ENCODE data around the gene CLK2.
A peak's percentile ranks its signal among the peaks of the same experiment; 100 is the strongest.
"Not testable (repeated sequence)": the region's sequence is repeated elsewhere in the genome, so short reads cannot be mapped to it uniquely, and the experiment has no call there.

Gene CLK2

GRCh38 chr1:155267373-155267772, 5.9 kb downstream of the CLK2 start:
- DNase-seq (ENCODE audit: low read depth, low spot score) = no peak

- DNase-seq (ENCODE audit: low read depth, low spot score) = no peak
These were observed 6.8 kb downstream of the CLK2 start for GRCh38 chr1:155266553-155266952.

- DNase-seq (ENCODE audit: low read depth, low spot score) = no peak
These were observed 10.2 kb downstream of the CLK2 start for GRCh38 chr1:155263067-155263466.

GRCh38 chr1:155261852-155262673, 11.2 kb downstream of the CLK2 start, which contains the start of gene SCAMP3:
SCAMP3 (minus strand) TSS chr1:155262360; CDS start chr1:155262151, 209 bp downstream.
- DNase-seq (ENCODE audit: low read depth, low spot score) = peak; percentile 99

- DNase-seq (ENCODE audit: low read depth, low spot score) = no peak
These were observed 11.8 kb downstream of the CLK2 start for GRCh38 chr1:155261493-155261851.

DNA sequence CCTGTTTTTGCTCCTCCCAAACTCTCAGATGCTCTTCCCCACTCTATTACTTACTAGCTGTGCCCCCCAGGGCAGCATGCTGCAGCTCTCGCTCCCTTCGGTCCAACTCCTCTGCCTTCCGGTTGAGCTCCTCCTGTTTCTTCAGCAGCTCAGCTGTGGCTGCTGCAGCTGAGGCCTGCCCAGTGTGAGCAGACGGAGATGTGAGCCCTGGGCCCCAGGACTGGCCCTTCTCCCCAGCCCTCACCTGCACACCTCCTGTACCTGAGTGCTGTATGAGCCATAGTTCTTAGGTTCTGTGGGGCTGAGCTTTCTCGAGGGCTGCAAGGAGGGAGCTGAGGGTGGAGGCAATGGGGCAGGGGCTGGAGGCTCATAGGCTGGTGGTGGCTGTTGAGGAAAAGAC, 13.0 kb downstream of the CLK2 start:
- DNase-seq (ENCODE audit: low read depth, low spot score) = no peak

GRCh38 chr1:155256058-155256852, 17.0 kb downstream of the CLK2 start:
- DNase-seq (ENCODE audit: low read depth, low spot score) = no peak

DNA sequence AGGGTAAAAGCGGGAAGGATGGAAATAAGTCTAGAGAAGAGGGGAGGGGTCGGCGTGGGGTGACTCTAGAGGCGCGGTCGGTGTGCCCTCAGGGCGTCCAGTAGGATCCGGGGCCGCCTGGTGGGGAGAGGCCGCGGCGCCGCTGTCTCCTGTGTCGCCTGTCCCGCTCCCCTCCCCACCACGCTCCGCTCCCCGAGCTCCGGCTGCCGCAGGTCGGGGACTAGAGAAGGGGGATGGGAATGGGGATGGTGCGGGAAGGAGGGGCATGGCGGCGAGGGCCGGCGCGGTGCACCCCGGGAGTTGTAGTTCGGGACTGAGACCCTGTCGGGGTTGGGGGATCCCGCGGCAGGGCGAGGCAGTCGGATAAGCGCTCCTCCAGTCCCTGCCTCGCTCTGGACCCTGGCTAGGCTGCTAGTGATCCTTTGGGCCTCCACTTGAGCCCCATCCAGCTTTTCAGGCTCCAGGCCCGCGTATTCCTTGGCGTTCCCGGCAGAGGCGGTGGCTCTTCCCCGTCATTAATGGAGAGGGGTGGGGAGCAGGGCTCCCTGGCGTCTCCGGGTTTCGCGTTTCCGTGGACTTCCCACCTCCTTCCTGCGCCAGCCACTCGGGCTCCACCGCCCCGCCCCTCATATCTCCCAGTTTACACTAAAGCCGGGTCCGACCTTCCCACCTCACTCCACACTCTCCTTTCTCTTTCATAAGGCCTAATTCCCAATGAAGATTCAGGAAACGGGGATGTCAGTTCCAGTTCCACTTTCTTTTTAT, 17.9 kb downstream of the CLK2 start, which contains the start of gene ENTREP3:
Gene ENTREP3, minus strand, starts transcription at position 241 of the 765 bp plus-strand sequence. CDS start 606 bp downstream, outside the sequence.
- peak; percentile 89 for DNase-seq (ENCODE audit: low read depth, low spot score)

DNA sequence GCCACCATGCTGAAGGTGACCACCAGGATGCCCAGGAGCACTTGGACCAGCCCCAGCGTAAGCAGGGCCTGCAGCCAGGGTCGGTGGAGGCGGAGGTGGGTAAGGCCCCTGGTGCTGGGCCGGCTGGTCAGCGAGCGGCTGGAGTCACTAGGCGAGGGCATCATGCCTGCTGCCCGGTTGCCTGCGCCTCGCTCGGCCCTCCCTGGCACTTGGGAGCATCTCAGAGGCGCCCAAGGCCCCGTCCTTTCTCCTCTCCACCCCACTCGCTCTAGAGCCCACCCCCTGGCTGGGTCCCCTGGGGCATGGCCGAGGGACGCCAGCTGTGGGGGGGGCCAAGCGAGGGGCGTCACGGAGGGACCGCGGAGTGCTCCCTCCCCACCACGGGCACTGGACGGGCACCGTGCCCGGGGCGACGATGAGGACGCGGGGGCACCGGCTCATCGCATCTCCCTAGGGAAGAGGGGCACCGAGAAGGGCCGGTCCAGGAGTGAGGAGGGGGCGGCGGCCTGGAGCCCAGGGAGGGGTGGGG, 18.5 kb downstream of the CLK2 start:
- no peak for DNase-seq (ENCODE audit: low read depth, low spot score)

DNA sequence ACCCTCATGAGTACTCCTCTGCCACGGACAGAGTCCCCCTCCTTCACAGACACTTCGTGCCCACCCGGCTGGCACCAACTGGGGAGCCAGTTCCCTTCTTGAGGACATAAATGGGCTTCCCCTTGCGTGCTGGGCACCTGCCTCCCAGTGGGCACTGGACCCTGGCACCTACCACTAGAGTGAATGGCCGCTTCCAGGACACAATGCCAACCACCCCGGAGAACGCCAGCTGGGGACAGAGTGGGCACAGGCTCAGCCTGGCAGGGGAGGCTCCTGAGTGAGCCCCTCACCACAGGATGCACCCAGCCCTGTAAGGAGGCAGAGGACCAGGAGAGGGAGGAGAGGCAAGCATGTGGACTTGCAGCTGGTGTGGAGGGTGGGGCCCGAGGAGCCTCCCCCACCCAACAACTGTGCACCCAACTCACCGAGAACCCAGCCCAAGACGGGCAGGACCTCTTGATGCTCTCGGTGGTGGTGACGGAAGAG, 19.0 kb downstream of the CLK2 start:
- no peak for DNase-seq (ENCODE audit: low read depth, low spot score)

GRCh38 chr1:155253797-155254196, 19.5 kb downstream of the CLK2 start:
- no peak for DNase-seq (ENCODE audit: low read depth, low spot score)

DNA sequence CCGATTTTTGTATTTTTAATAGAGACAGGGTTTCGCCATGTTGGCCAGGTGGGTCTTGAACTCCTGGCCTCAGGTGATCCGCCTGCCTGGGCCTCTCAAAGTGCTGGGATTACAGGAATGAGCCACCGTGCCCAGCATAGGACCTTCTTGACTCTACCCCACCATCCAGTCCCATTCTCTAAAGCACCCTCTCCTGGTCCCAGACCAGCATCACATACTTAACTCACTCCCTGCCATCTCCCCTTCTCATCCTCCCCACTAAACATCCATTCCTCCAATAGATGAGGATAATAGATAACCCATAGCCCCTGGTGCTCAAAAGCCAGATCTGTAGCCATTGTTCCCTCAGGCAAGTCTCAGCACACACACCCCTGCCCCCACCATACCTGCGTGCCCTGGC, 20.1 kb downstream of the CLK2 start:
- DNase-seq (ENCODE audit: low read depth, low spot score) = peak; percentile 71

DNA sequence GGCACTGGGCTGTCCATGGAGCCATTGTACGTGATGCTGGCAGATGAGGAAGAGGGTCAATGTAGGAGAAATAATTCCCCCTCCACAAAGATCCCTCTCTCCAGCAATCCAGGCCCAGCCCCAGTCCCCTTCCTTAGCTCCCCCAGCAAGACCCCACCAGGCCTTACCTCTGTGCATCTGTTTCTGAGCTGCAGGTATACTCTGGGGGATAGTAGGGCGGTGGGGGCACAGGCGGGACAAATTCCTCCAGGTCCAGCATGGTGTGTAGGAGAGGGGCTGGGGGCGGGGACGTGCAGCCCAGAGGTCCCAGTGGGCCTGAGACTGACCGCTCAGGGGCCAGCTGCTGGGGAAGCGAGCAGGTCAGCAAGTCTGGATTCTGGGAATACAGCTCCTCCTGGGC, 21.7 kb downstream of the CLK2 start:
- DNase-seq (ENCODE audit: low read depth, low spot score) = no peak

DNA sequence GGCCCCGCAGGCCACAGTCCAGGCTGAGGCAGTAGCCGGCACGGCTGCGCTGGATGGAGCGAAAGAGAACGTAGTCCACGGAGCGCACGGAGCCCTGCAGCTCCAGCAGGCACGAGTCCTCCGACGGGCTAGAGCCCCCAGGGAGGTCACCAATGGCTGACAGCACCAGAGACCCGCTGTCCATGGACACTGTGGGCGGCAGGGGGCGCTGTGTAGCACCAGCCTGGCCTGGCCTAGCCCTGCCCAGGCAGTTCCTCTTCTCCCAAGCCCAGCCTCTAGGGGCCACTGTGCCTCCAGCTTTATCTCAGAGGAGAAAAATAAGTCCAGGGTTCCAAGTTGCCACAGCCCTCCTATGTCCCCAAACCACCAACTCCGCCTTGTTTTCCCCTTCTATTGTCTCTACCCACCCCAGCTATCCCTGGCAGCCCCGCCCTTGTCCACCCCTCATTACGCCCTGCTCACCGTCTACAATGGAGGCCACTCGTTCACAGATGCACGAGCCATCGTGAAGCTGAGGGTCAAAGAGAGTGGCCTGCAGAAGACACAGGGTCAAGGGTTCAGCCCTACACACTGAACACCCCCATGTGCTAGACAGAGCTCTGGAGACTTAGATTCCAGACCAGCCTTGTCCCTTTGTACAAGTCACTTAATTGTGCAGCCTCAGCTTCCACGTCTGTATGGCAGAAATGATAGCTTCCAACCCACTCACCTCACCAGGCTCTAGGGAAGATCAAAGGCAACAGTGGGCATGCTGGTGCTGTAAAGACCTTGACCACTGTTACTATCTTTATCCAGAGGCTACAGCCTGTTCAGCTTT, 22.5 kb downstream of the CLK2 start:
- DNase-seq (ENCODE audit: low read depth, low spot score) = peak; percentile 97

GRCh38 chr1:155250246-155250632, 23.1 kb downstream of the CLK2 start:
- DNase-seq (ENCODE audit: low read depth, low spot score) = no peak

DNA sequence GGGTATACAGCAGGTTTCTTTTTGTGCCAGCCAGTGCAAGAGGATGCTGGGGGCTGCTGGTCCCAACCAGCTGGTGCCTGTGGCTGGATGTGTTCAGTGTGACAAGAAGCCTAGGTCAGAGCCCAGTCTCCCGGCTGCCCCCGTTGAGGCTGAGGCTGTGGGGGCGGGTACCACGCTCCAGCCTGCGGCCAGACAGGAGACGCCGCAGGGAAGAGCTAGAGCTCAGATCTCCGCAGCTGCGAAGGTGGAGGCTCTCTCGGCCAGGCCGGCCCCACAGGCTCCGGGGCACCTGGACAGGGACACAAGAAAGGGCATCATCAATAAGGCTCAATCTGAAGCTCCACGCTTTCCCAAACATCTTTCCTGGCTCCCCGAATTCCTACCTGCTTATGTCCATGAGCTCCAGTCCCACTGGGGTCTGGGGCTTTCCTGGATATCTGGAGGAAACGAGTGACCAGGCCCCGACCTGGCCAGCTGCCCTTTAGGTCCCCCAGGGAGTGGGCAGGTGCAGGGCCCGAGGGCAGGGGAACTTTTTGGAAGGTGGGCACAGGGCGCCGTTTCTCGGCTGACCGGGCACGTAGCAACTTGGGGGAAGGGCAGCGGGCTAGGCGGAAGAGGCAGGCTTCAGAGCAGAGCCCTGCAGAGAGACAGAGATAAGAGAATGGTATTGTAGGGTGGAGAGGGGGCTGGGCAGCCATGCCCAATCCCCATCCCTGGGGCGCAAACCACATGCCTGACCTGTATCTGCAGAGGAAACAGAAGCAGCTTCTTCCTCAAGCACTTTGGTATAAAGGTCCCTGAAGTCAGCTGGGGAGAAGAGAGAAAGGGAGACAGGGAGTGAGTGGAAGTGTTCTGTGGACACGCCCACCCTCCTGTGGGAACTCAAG, 25.4 kb downstream of the CLK2 start:
- DNase-seq (ENCODE audit: low read depth, low spot score) = peak; percentile 72

DNA sequence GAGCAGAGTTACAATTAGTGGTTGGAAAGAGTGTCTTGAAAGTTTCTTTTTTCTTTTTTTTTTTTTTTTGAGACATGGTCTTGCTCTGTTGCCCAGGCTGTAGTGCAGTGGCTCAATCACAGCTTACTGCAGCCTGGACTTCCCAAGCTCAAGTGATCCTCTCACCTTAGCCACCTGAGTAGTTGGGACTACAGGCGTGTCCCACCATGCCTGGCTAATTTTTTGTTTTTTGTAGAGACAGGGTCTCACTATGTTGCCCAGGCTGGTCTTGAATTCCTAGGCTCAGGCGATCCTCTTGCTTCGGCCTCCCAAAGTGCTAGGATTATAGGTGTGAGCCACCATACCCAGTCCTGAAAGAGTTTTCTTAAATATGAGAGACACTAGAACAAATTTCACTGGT, 26.5 kb downstream of the CLK2 start:
- DNase-seq (ENCODE audit: low read depth, low spot score) = not testable (repeated sequence)

DNA sequence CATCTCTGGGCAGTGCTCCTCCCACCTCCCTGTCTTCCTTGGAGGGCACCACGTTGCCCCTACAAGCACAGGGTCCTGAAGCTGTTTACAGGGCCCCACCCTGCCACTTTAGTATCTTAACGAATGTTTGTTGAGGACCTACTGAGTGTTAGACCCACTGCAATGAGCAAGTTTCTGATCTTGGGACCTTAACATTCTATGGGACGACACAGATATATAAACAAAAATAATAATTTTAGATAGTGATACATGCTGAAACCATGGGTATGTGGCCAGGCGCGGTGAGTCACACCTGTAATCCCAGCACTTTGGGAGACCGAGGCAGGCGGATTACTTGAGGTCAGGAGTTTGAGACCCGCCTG, 28.2 kb downstream of the CLK2 start:
- DNase-seq (ENCODE audit: low read depth, low spot score) = no peak

DNA sequence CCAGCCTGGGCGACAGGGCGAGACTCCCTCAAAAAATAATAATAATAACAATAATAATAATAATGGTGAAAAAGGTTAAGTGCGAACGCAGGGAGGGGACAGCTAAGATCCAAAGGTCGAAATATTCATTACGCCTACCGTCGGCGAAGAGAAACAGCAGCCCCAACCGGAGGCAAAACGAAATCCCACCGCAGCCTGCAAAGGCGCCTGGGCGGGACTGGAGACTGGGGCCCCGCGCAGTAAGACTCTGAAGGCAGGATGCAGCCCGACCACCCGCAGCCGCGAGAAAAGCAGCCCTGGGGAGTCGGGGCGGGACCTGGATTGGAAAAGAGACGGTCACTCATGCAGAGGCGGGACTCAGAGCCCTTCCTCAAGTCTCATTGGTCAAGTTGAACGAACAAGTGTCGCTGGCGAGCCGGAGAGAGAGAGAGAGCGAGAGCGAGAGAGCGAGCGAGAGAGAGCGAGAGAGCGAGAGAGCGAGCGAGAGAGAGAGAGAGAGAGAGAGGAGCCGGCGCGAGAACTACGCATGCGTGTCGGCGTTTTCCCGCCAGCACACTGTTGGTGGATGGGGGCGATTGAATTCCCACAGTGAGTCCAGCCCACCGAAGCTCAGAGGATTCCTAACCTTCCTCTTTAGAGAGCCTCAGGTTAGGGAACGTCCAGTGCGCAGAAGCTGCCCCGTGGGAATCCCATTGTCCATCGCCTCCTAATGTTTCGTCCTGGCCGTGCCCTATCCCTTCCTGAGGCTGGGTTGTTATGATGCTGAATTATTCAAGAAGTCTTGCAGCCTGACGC, 28.7 kb downstream of the CLK2 start:
- DNase-seq (ENCODE audit: low read depth, low spot score) = peak; percentile 100
